Astrocyte of the cerebellum (primary cell): ENCODE results near the gene RTN4.
"Not testable (repeated sequence)": the region's sequence is repeated elsewhere in the genome, so short reads cannot be mapped to it uniquely, and the experiment has no call there.

Experiments used
- DNase-seq: peaks from one replicate; pipeline ENCODE4 v3.0.0-alpha.2; 2011; ENCODE audit warnings: low read depth
- H3K4me3 ChIP-seq: 2 replicates; pipeline ENCODE4 v1.5.1; 2011; ENCODE audit warnings: mild to moderate bottlenecking, low read depth, low read length, moderate library complexity
- in situ Hi-C: cut with HindIII; loops from 2 replicates; pipeline ENCODE4 v1.10.0; 2017; ENCODE audit warnings: low sequenced_read_pairs
- TF ChIP-seq, protein P1 (sequence below): IDR thresholded peaks from 2 replicates; pipeline ENCODE4 v1.5.1; 2012; ENCODE audit warnings: low read length, low read depth, moderate library complexity, mild to moderate bottlenecking; ENCODE audit errors: missing control alignments

RTN4 gene

DNA sequence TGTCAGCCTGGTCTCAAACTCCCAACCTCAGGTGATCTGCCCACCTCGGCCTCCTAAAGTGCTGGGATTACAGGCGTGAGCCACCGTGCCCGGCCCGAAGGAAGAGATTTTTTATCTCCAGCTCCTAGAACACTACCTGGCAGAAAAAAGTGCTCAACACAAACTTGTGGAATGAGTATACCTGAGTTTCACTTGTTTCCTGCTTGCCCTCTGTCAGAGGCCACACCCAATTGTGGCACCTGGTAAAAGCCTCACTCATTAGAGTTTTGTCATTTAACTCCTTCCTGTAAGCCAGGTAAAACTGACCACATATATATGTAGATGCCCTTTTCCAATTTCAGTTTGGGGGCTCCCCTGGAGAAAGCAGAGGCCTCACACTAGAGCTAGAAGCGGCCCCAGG is 42.2 kb upstream of the RTN4 start:
- TF ChIP-seq, protein P1, sequence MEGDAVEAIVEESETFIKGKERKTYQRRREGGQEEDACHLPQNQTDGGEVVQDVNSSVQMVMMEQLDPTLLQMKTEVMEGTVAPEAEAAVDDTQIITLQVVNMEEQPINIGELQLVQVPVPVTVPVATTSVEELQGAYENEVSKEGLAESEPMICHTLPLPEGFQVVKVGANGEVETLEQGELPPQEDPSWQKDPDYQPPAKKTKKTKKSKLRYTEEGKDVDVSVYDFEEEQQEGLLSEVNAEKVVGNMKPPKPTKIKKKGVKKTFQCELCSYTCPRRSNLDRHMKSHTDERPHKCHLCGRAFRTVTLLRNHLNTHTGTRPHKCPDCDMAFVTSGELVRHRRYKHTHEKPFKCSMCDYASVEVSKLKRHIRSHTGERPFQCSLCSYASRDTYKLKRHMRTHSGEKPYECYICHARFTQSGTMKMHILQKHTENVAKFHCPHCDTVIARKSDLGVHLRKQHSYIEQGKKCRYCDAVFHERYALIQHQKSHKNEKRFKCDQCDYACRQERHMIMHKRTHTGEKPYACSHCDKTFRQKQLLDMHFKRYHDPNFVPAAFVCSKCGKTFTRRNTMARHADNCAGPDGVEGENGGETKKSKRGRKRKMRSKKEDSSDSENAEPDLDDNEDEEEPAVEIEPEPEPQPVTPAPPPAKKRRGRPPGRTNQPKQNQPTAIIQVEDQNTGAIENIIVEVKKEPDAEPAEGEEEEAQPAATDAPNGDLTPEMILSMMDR, result no peak
- in situ Hi-C loops, result no loop called here
- no peak for DNase-seq
- no peak overlapping the region for H3K4me3 ChIP-seq

DNA sequence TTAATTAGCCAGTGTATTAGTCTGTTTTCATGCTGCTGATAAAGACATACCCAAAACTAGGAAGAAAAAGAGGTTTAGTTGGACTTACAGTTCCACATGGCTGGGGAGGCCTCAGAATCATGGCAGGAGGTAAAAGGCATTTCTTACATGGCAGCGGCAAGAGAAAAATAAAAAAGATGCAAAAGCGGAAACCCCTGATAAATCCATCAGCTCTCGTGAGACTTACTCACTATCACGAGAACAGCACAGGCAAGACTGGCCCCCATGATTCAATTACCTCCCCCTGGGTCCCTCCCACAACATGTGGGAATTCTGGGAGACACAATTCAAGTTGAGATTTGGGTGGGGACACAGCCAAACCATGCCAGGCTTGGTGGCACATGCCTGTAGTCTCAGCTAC is 41.4 kb upstream of the RTN4 start:
- DNase-seq, H3K4me3 ChIP-seq, in situ Hi-C loops: not testable (repeated sequence)

DNA sequence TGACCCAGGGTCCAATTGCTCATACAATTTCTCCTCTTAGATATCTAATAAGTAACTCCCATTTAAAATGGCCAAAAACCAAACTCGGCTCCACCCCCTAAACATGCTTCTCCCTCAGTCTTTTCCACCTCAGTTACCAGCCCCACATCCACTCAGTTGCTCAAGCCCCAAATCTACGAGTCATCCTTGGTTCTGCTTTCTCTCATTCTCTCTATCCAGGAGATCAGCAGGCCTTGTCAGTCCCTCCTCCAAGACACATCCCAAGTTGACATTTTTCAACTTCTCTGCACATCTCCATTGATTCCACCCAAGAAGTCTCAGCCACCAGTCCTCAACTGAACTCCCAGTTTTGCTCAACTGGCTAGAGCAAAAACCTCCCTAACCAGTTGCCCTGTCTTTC is 40.5 kb upstream of the RTN4 start:
- H3K4me3 ChIP-seq, result no peak overlapping the region
- in situ Hi-C loops, result no loop called here
- TF ChIP-seq, protein P1, result no peak
- no peak for DNase-seq

DNA sequence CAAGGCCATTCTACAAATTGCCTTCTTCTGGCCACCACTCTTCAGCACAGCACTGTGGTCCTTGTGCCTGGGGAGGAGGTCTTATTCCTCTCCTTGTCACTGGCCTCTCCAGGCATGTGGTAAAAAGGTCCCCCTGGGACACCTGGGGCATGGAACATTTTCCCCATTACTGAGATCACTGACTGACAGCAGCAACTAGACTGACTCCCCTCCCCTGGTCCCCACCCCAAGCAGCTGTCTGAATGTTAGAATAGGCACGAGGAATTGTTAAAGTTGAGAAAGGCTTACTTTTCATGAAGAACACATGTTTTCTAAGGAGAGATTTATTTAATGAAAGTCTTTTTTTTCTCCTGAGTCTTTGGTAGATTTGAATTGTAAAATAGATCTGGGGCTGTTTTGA is 39.5 kb upstream of the RTN4 start:
- in situ Hi-C loops, result no loop called here
- no peak for DNase-seq
- H3K4me3 ChIP-seq, result no peak overlapping the region
- TF ChIP-seq, protein P1, result no peak

DNA sequence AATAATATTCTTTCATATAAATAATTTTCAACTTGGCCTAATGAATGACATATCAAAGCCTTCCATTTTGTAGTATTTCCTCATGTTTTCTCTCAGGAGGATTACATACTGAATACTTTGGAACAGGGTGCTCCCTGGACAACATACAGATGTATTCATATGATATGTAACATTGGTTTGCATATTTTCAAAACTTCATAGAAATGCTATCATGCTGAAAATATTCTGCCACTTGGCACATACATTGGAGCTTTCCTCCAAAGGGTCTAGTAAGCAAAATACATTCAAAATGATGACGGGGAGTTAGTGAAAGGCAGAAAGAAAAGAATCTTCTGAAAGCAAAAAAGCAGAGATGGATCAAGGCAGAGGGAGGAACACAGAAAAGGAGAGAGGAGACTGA is 38.1 kb upstream of the RTN4 start:
- in situ Hi-C loops, result no loop called here
- DNase-seq, result no peak
- TF ChIP-seq, protein P1, result no peak
- H3K4me3 ChIP-seq, result no peak overlapping the region

GRCh38 chr2:55087936-55088335 is 37.7 kb upstream of the RTN4 start:
- DNase-seq, result no peak
- H3K4me3 ChIP-seq, result no peak overlapping the region
- TF ChIP-seq, protein P1, result no peak
- in situ Hi-C loops, result no loop called here

GRCh38 chr2:55087501-55087900 is 37.2 kb upstream of the RTN4 start:
- DNase-seq, result no peak
- TF ChIP-seq, protein P1, result no peak
- H3K4me3 ChIP-seq, result no peak overlapping the region
- in situ Hi-C loops, result no loop called here
